NT2/D1 (cell line): ENCODE data around the gene DAB2.

Experiments
- DNase-seq: peaks from one replicate; pipeline ENCODE4 v3.0.0-alpha.2; 2011; ENCODE audit warnings: low read depth, low spot score
- H3K27me3 ChIP-seq: 2 replicates; pipeline ENCODE4 v1.6.0; 2011; ENCODE audit warnings: mild to moderate bottlenecking; ENCODE audit not compliant: insufficient read length, insufficient read depth
- H3K36me3 ChIP-seq: 2 replicates; pipeline ENCODE4 v1.6.1; 2011; ENCODE audit warnings: mild to moderate bottlenecking, low read length, mixed read lengths; ENCODE audit not compliant: insufficient read depth, insufficient read length
- H3K4me1 ChIP-seq: 2 replicates; pipeline ENCODE4 v1.5.1; 2011; ENCODE audit not compliant: insufficient read depth, insufficient read length
- H3K4me3 ChIP-seq: 2 replicates; pipeline ENCODE4 v1.5.1; 2011; ENCODE audit warnings: low read depth; ENCODE audit not compliant: insufficient read length
- H3K9ac ChIP-seq: 2 replicates; pipeline ENCODE4 v1.6.0; 2011; ENCODE audit warnings: low read depth; ENCODE audit not compliant: insufficient read length
- H3K9me3 ChIP-seq: 2 replicates; pipeline ENCODE4 v1.5.1; 2011; ENCODE audit warnings: mild to moderate bottlenecking, low read length; ENCODE audit not compliant: insufficient read depth
- SUZ12 ChIP-seq: IDR thresholded peaks from 2 replicates; pipeline ENCODE4 v1.6.1; 2011; ENCODE audit not compliant: insufficient read length, insufficient read depth; ENCODE audit errors: extremely low read depth
- YY1 ChIP-seq: IDR thresholded peaks from 2 replicates; pipeline ENCODE4 v1.6.1; 2011; ENCODE audit not compliant: insufficient read length, insufficient read depth
- ZNF274 ChIP-seq: IDR thresholded peaks from 2 replicates; pipeline ENCODE4 v1.6.1; 2011; ENCODE audit warnings: mild to moderate bottlenecking, low read depth, low read length

Gene DAB2

GRCh38 chr5:39323542-39323941 is 101.2 kb downstream of the DAB2 start:
- Histone ChIP-seq H3K4me1 (no peaks in the 10 kb centered on the region), H3K27me3 (no peaks in the 10 kb centered on the region), H3K9ac (no peak overlapping the region), H3K9me3 (no peaks in the 10 kb centered on the region), H3K36me3 (no peaks in the 10 kb centered on the region), H3K4me3 (no peak overlapping the region)
- TF ChIP-seq SUZ12 (no peak), ZNF274 (no peak), YY1 (no peak)
- no peak for DNase-seq
